SK-N-SH treated with all-trans-retinoic acid at 6 μM for 48 hours (cell line): ENCODE data around the gene ALOX15.

Experiments used
- ARNTL ChIP-seq: fragments of 450-650 bp; formaldehyde crosslinking; IDR thresholded peaks from 2 replicates; pipeline ENCODE4 v1.5.0; 2020; ENCODE audit warnings: low read depth, mild to moderate bottlenecking, moderate library complexity, borderline replicate concordance
- CSRNP3 ChIP-seq: fragments of 250-450 bp; sonication (Bioruptor Pico); IDR thresholded peaks from 2 replicates; pipeline ENCODE4 v1.5.1; 2021; ENCODE audit warnings: mild to moderate bottlenecking, moderate library complexity
- ISL1 ChIP-seq: fragments of 250-450 bp; sonication (Bioruptor Pico); IDR thresholded peaks from 2 replicates; pipeline ENCODE4 v2.1.2; 2022; ENCODE audit warnings: mild to moderate bottlenecking, moderate library complexity
- RARB ChIP-seq: fragments of 250-450 bp; sonication (Bioruptor Pico); IDR thresholded peaks from 2 replicates; pipeline ENCODE4 v1.8.0; 2021; ENCODE audit warnings: mild to moderate bottlenecking, moderate library complexity
- ZFP30 ChIP-seq: fragments of 450-650 bp; formaldehyde crosslinking; IDR thresholded peaks from 2 replicates; pipeline ENCODE4 v1.5.0; 2022; ENCODE audit warnings: mild to moderate bottlenecking, moderate library complexity
- TF ChIP-seq, protein P1 (sequence below): fragments of 250-450 bp; sonication (Bioruptor Pico); IDR thresholded peaks from 2 replicates; pipeline ENCODE4 v1.8.0; 2021; ENCODE audit warnings: low read depth, mild to moderate bottlenecking, moderate library complexity, borderline replicate concordance

GRCh38 chr17:4620531-4621101 lies 20.9 kb downstream of the ALOX15 start:
- TF ChIP-seq ARNTL (CRISPR knock-in tag) (no peak), RARB (CRISPR knock-in tag) (no peak), ISL1 (CRISPR knock-in tag) (no peak), ZFP30 (CRISPR knock-in tag) (no peak), CSRNP3 (CRISPR knock-in tag) (no peak)
- TF ChIP-seq, protein P1, sequence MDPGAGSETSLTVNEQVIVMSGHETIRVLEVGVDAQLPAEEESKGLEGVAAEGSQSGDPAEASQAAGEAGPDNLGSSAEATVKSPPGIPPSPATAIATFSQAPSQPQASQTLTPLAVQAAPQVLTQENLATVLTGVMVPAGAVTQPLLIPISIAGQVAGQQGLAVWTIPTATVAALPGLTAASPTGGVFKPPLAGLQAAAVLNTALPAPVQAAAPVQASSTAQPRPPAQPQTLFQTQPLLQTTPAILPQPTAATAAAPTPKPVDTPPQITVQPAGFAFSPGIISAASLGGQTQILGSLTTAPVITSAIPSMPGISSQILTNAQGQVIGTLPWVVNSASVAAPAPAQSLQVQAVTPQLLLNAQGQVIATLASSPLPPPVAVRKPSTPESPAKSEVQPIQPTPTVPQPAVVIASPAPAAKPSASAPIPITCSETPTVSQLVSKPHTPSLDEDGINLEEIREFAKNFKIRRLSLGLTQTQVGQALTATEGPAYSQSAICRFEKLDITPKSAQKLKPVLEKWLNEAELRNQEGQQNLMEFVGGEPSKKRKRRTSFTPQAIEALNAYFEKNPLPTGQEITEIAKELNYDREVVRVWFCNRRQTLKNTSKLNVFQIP (CRISPR knock-in tag) = no peak
